OCI-LY7 (cell line): Measurements from ENCODE around the gene CLCF1. TPM values are rescaled to one million over a fixed set of nuclear protein-coding genes. Genes with fewer than 3 reads are reported as not detected.

Experiments used
- BruUV-seq: library from RNA; stranded (reverse); fragments of 400-500 nt; replicated peaks from 2 replicates; lab custom pipeline; 2021; lab: Mats Ljungman, UMichigan
- CTCF ChIA-PET: fragments of 300-600 bp; sonication (Branson Sonifier 250); formaldehyde crosslinking; loops from one replicate; lab custom pipeline; 2022; ENCODE audit warnings: antibody characterized with exemption; ENCODE audit not compliant: unreplicated experiment; lab: Charles Lee
- POLR2A ChIA-PET: fragments of 300-600 bp; sonication (Branson Sonifier 250); formaldehyde crosslinking; loops from one replicate; lab custom pipeline; 2022; ENCODE audit warnings: antibody characterized with exemption; lab: Charles Lee
- DNase-seq: peaks from one replicate; pipeline ENCODE4 v3.0.0-alpha.2; 2015; ENCODE audit warnings: low spot score
- H2AFZ ChIP-seq: fragments of 200-600 bp; sonication (generic), shearing (Covaris generic); 2 replicates; pipeline ENCODE4 v1.6.1; 2014; ENCODE audit warnings: mild to moderate bottlenecking, antibody characterized with exemption, low read length, moderate library complexity
- H3K27ac ChIP-seq: fragments of 200-600 bp; sonication (generic); 2 replicates; pipeline ENCODE4 v1.5.1; 2014; ENCODE audit warnings: mixed run types, low read depth, mild to moderate bottlenecking, moderate library complexity, low read length, inconsistent platforms; ENCODE audit not compliant: poor library complexity, severe bottlenecking
- H3K36me3 ChIP-seq: fragments of 200-600 bp; sonication (generic); 2 replicates; pipeline ENCODE4 v1.6.1; 2014; ENCODE audit warnings: mild to moderate bottlenecking, antibody characterized with exemption, low read length, moderate library complexity, mixed read lengths; ENCODE audit not compliant: insufficient read depth
- H3K4me1 ChIP-seq: fragments of 200-600 bp; sonication (generic); 2 replicates; pipeline ENCODE4 v1.5.1; 2014; ENCODE audit warnings: mild to moderate bottlenecking, low read length; ENCODE audit not compliant: insufficient read depth, poor library complexity, severe bottlenecking
- H3K4me2 ChIP-seq: fragments of 200-600 bp; sonication (generic); 2 replicates; pipeline ENCODE4 v1.6.1; 2014; ENCODE audit warnings: mild to moderate bottlenecking, low read length
- H3K4me3 ChIP-seq: fragments of 200-600 bp; sonication (generic); 2 replicates; pipeline ENCODE4 v1.5.1; 2014; ENCODE audit warnings: mild to moderate bottlenecking, low read depth, low read length; ENCODE audit not compliant: poor library complexity, severe bottlenecking
- H3K79me2 ChIP-seq: fragments of 200-600 bp; sonication (generic); 2 replicates; pipeline ENCODE4 v1.6.1; 2016; ENCODE audit warnings: low read depth, mild to moderate bottlenecking, low read length, moderate library complexity, mixed read lengths; ENCODE audit not compliant: insufficient read depth
- H3K9me2 ChIP-seq: fragments of 200-600 bp; sonication (generic); 2 replicates; pipeline ENCODE4 v1.6.1; 2016; ENCODE audit warnings: mild to moderate bottlenecking, low read length, mixed read lengths; ENCODE audit not compliant: insufficient read depth
- H3K9me3 ChIP-seq: fragments of 200-600 bp; sonication (generic); 2 replicates; pipeline ENCODE4 v1.6.1; 2014; ENCODE audit warnings: mild to moderate bottlenecking, mixed run types, low read length, mixed read lengths
- H4K20me1 ChIP-seq: fragments of 200-600 bp; sonication (generic); 2 replicates; pipeline ENCODE4 v1.6.1; 2014; ENCODE audit warnings: mild to moderate bottlenecking, antibody characterized with exemption, low read length, moderate library complexity, mixed read lengths; ENCODE audit not compliant: insufficient read depth
- CTCF ChIP-seq: fragments of 200-600 bp; sonication (generic); conservative IDR thresholded peaks from 2 replicates; pipeline ENCODE4 v1.5.1; 2014; ENCODE audit warnings: mild to moderate bottlenecking, antibody characterized with exemption, low read length, moderate library complexity, mixed read lengths
- EZH2phosphoT487 ChIP-seq: fragments of 200-600 bp; sonication (generic); IDR thresholded peaks from 2 replicates; pipeline ENCODE4 v1.6.1; 2018; ENCODE audit warnings: low read depth, borderline replicate concordance, mild to moderate bottlenecking, mixed run types, antibody characterized with exemption, low read length, moderate library complexity, mixed read lengths
- intact Hi-C: fragments of 100-400 bp; cut with micrococcal nuclease; formaldehyde crosslinking; loops from one replicate; pipeline ENCODE4 v1.10.0; 2022; ENCODE audit not compliant: unreplicated experiment
- total RNA-seq, 2 experiments: library from RNA; depleted of rRNA in 1 of 2; stranded (reverse); fragments of >200 nt in 1 of 2; shearing (Covaris generic) in 1 of 2; gene quantifications; 2 replicates each; pipeline ENCODE4 v1.2.3, GENCODE V29; 2014 to 2022

CLCF1 gene
- total RNA-seq, 2 experiments from 2014 or later: 0.34 to 0.35 TPM

- Histone ChIP-seq H3K27ac (peak overlapping the region; percentile 65), H3K4me2 (peak overlapping the region; percentile 97), H3K4me1 (peaks cover 51% of the 10 kb centered on the region), H3K4me3 (peak overlapping the region; percentile 97), H3K79me2 (peaks cover 31% of the 10 kb centered on the region), H3K9me2 (no peaks in the 10 kb centered on the region), H3K36me3 (peaks cover 55% of the 10 kb centered on the region), H4K20me1 (0 out of 2 replicates have a peak, but pooled peaks cover 7% of the 10 kb centered on the region), H3K9me3 (no peaks in the 10 kb centered on the region), H2AFZ (no peak overlapping the region)
- CTCF ChIA-PET: interaction anchor here (0.6 kb wide), 1 partner anchor 48 kb away, joined by 3 read pairs; no protein-coding TSS in a partner anchor
- POLR2A ChIA-PET: interaction anchor here (0.8 to 5.1 kb wide), 5 partner anchors 9 to 84 kb away, joined by 3 to 38 read pairs (median 15); partner anchors contain the start of genes PTPRCAP and RAD9A
- intact Hi-C loops: loop anchor here (5.0 to 10.0 kb wide), 2 partner anchors 187 to 244 kb away; no protein-coding TSS in a partner anchor
- TF ChIP-seq CTCF: no peak
- BruUV-seq: no TSS peak
- DNase-seq: no peak
These were observed 27.0 kb upstream of the CLCF1 start for GRCh38 chr11:67400251-67400941.

DNA sequence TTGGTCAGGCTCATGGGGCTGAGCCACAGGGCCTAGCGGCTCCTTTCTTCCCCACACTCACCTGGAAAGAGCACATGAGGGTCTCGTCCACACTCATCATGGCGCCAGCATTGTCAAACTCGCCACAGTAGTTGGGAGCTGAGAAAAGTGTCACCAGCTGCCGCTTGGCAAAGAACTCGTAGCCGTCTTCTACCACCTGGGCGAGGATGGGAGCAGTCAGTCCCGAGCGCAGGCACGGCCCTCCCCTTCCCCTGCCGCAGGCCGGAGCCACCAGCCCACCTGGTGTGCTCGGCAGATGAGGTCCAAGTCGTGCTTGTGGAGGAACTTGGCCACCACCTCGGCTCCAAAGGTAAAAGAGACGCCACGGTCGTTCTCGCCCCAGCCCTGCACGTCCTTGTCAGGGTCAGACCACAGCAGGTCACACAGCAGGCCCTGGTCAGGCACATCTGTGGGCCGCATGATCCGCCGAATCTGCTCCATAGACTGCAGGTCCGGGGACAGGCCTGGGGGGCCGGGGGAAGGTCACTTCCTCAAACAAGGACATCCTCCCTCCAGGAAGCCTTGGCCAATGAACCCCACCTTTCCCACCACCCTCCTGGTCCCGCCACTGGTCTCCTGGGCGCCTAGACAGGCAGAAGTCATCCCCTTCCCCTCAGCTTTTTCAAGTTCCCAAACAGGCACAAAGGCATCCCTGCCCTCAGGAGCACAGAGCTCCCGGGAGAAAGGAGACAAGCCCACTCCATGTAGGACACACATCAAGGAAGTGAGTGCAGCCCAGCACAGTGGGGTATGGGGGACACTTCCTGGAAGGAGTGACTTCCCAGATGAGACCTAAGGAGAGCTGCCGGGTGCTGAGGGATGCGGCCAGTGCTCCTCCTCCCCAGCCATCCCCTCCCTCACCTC is 25.5 kb upstream of the CLCF1 start:
- no peaks in the 10 kb centered on the region for H3K9me3 ChIP-seq
- CTCF ChIA-PET: interaction anchor here (0.6 kb wide), 1 partner anchor 45 kb away, joined by 3 read pairs; no protein-coding TSS in a partner anchor
- H3K27ac ChIP-seq: no peak overlapping the region
- BruUV-seq: no TSS peak
- no peak overlapping the region for H3K4me3 ChIP-seq
- H3K36me3 ChIP-seq: peaks cover 64% of the 10 kb centered on the region
- DNase-seq: no peak
- H4K20me1 ChIP-seq: 0 out of 2 replicates have a peak, but pooled peaks cover 7% of the 10 kb centered on the region
- H3K4me1 ChIP-seq: peaks cover 44% of the 10 kb centered on the region
- POLR2A ChIA-PET: interaction anchor here (0.8 kb wide), 1 partner anchor 44 kb away, joined by 3 read pairs; no protein-coding TSS in a partner anchor
- no peak for TF ChIP-seq EZH2phosphoT487
- TF ChIP-seq CTCF: no peak
- H3K79me2 ChIP-seq: peaks cover 16% of the 10 kb centered on the region
- intact Hi-C loops: no loop called here
- H2AFZ ChIP-seq: no peak overlapping the region
- H3K4me2 ChIP-seq: peak overlapping the region; percentile 21; the same call in 1 of the 2 replicates
- no peaks in the 10 kb centered on the region for H3K9me2 ChIP-seq
